GM15510 (cell line): ENCODE measurements around the gene FGL2.

Source experiments
- POLR2A ChIP-seq: IDR thresholded peaks from 3 replicates; pipeline ENCODE4 v1.6.1; 2011; ENCODE audit warnings: borderline replicate concordance; ENCODE audit not compliant: insufficient read length; ENCODE audit errors: extremely low read depth

Gene FGL2

GRCh38 chr7:77223261-77223660, 23.6 kb upstream of the FGL2 start:
- TF ChIP-seq POLR2A = no peak

- no peak for TF ChIP-seq POLR2A
These were observed 23.2 kb upstream of the FGL2 start for GRCh38 chr7:77222819-77223218.

- TF ChIP-seq POLR2A = no peak
These were observed 22.4 kb upstream of the FGL2 start for GRCh38 chr7:77222065-77222464.

GRCh38 chr7:77217474-77218185, 18.0 kb upstream of the FGL2 start:
- TF ChIP-seq POLR2A = no peak

- TF ChIP-seq POLR2A = no peak
These were observed 16.7 kb upstream of the FGL2 start for GRCh38 chr7:77216181-77216845.

GRCh38 chr7:77209479-77210139, 10.0 kb upstream of the FGL2 start:
- no peak for TF ChIP-seq POLR2A

- TF ChIP-seq POLR2A = no peak
These were observed 8.8 kb upstream of the FGL2 start for GRCh38 chr7:77208416-77208815.

- no peak for TF ChIP-seq POLR2A
These were observed 6.1 kb upstream of the FGL2 start for GRCh38 chr7:77205706-77206105.

GRCh38 chr7:77202481-77202976, 2.9 kb upstream of the FGL2 start:
- TF ChIP-seq POLR2A = peak; percentile 35

GRCh38 chr7:77200542-77200941, 923 bp upstream of the FGL2 start:
- no peak for TF ChIP-seq POLR2A

- no peak for TF ChIP-seq POLR2A
These were observed 2.5 kb downstream of the FGL2 start for GRCh38 chr7:77197141-77197540.

GRCh38 chr7:77188731-77189437, 10.7 kb downstream of the FGL2 start:
- no peak for TF ChIP-seq POLR2A

- TF ChIP-seq POLR2A = no peak
These were observed 13.8 kb downstream of the FGL2 start for GRCh38 chr7:77185866-77186265.

GRCh38 chr7:77184990-77185389, 14.6 kb downstream of the FGL2 start:
- no peak for TF ChIP-seq POLR2A

- TF ChIP-seq POLR2A = no peak
These were observed 15.2 kb downstream of the FGL2 start for GRCh38 chr7:77184463-77184862.
